H1 (cell line): ENCODE results near the gene LRP5.

ENCODE experiments used
- ATF2 ChIP-seq: IDR thresholded peaks from 2 replicates; pipeline ENCODE4 v1.6.1; 2012; ENCODE audit warnings: low read length, inconsistent platforms
- CHD1 ChIP-seq: IDR thresholded peaks from 2 replicates; pipeline ENCODE4 v1.6.1; 2012; ENCODE audit warnings: low read depth, low read length, improper control_type of control experiment
- CHD7 ChIP-seq: fragments of 300-600 bp; sonication (generic); IDR thresholded peaks from 2 replicates; pipeline ENCODE4 v1.7.1; 2012; ENCODE audit warnings: low read length, moderate library complexity, mild to moderate bottlenecking, inconsistent platforms; ENCODE audit not compliant: insufficient replicate concordance
- CTCF ChIP-seq, 3 experiments: IDR thresholded peaks; 1 replicate in 2 of 3; 2 replicates in 1 of 3; pipeline versions ENCODE4 v1.5.1 to v1.6.1; 2011; ENCODE audit warnings: low read length in 3 of 3, mild to moderate bottlenecking in 3 of 3, inconsistent platforms in 2 of 3, low read depth in 1 of 3, moderate library complexity in 1 of 3; ENCODE audit not compliant: insufficient read depth in 1 of 3; ENCODE audit errors: control extremely low read depth in 1 of 3
- EP300 ChIP-seq, 2 experiments: IDR thresholded peaks; 1 replicate in 1 of 2; 2 replicates in 1 of 2; pipeline ENCODE4 v1.6.1; 2011 to 2012; ENCODE audit warnings: low read depth in 2 of 2, low read length in 2 of 2, mild to moderate bottlenecking in 2 of 2, borderline replicate concordance in 1 of 2, inconsistent platforms in 1 of 2, moderate library complexity in 1 of 2
- JUN ChIP-seq: IDR thresholded peaks from 2 replicates; pipeline ENCODE4 v1.6.1; 2011; ENCODE audit warnings: low read depth, mild to moderate bottlenecking, improper control_type of control experiment, low read length
- MAX ChIP-seq: IDR thresholded peaks from 2 replicates; pipeline ENCODE4 v1.6.1; 2012; ENCODE audit warnings: inconsistent platforms
- PHF8 ChIP-seq: fragments of 200-600 bp; sonication (generic); conservative IDR thresholded peaks from 2 replicates; pipeline ENCODE4 v1.7.1; 2012; ENCODE audit warnings: low read depth, mild to moderate bottlenecking, inconsistent platforms, low read length, moderate library complexity
- RFX5 ChIP-seq: IDR thresholded peaks from 2 replicates; pipeline ENCODE4 v1.6.1; 2011; ENCODE audit warnings: low read depth, low read length, improper control_type of control experiment, borderline replicate concordance
- SUZ12 ChIP-seq: fragments of 200-600 bp; sonication (generic); IDR thresholded peaks from 2 replicates; pipeline ENCODE4 v1.6.1; 2012; ENCODE audit warnings: mild to moderate bottlenecking, inconsistent platforms, low read length, moderate library complexity, mixed read lengths

- no peak for TF ChIP-seq CTCF (IDR thresholded peaks at IDR 0.05; ENCODE audit: control extremely low read depth in 1 of 3, insufficient read depth in 1 of 3, low read depth in 1 of 3, low read length in 3 of 3)
- no peak for TF ChIP-seq RFX5
- TF ChIP-seq PHF8: no peak
- TF ChIP-seq JUN: no peak
- no peak for TF ChIP-seq SUZ12
- no peak for TF ChIP-seq ATF2
- TF ChIP-seq CHD1: no peak
- no peak for TF ChIP-seq EP300 (IDR thresholded peaks at IDR 0.05; ENCODE audit: borderline replicate concordance in 1 of 2, low read depth in 2 of 2, low read length in 2 of 2)
- TF ChIP-seq MAX: no peak
- TF ChIP-seq CHD7: no peak
These were observed 1.3 kb downstream of the LRP5 start for GRCh38 chr11:68313574-68314202.
